HL-60 (cell line): Measurements from ENCODE around the gene ACCS.

Experiments used
- DNase-seq, 2 experiments: peaks; one replicate each; pipeline ENCODE4 v3.0.0-alpha.2; 2010 to 2020; ENCODE audit warnings: low read depth in 1 of 2, low spot score in 1 of 2
- H3K27ac ChIP-seq: fragments of 250-450 bp; sonication (Bioruptor Pico); replicated peaks from 2 replicates; pipeline ENCODE4 v1.5.1; 2020; ENCODE audit warnings: mild to moderate bottlenecking, moderate library complexity
- H3K27me3 ChIP-seq: fragments of 250-450 bp; sonication (Bioruptor Pico); 2 replicates; pipeline ENCODE4 v1.5.1; 2021; ENCODE audit warnings: mild to moderate bottlenecking, moderate library complexity; ENCODE audit not compliant: insufficient read depth, poor library complexity, severe bottlenecking
- H3K4me3 ChIP-seq: replicated peaks from 2 replicates; pipeline ENCODE4 v1.5.1; 2011; ENCODE audit warnings: mild to moderate bottlenecking, control low read depth, low read length; ENCODE audit not compliant: insufficient read depth
- GABPA ChIP-seq: IDR thresholded peaks from 2 replicates; pipeline ENCODE4 v1.6.1; 2012; ENCODE audit warnings: low read depth
- POLR2AphosphoS5 ChIP-seq: IDR thresholded peaks from 2 replicates; pipeline ENCODE4 v1.6.1; 2012; ENCODE audit warnings: low read depth
- SPI1 ChIP-seq: IDR thresholded peaks from 2 replicates; pipeline ENCODE4 v1.6.1; 2012; ENCODE audit warnings: low read depth, mild to moderate bottlenecking, borderline replicate concordance
- TF ChIP-seq, protein P1 (sequence below): IDR thresholded peaks from 2 replicates; pipeline ENCODE4 v1.6.1; 2012; ENCODE audit warnings: low read depth; ENCODE audit not compliant: insufficient replicate concordance
- TF ChIP-seq, protein P2 (sequence below): IDR thresholded peaks from one replicate; pipeline ENCODE4 v1.5.1; 2011; ENCODE audit warnings: low read length, control low read depth, inconsistent platforms; ENCODE audit not compliant: insufficient read depth

The ACCS gene

DNA sequence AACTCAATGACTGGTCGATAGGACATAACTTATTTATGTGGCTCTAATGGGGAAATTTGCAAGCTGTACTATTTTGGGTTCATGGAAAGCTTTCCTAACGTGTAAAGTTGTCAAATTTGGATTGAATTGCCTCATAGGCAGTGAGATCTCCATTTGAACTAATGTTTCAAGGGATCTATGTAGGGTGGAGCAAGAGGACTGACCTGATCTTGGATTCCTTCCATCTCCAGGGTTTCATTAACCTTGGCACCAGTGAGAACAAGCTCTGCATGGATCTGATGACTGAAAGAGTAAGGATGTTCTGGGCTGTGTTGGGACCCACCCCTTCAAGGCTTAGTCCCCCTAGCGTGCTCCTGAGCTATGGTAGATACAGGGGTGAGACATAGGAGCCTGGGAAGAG is 16.2 kb upstream of the ACCS start:
- Histone ChIP-seq H3K4me3 (no peak overlapping the region), H3K27ac (no peak overlapping the region), H3K27me3 (no peaks in the 10 kb centered on the region)
- DNase-seq: no peak
- TF ChIP-seq GABPA (no peak), SPI1 (no peak), POLR2AphosphoS5 (no peak)
- TF ChIP-seq, protein P1, sequence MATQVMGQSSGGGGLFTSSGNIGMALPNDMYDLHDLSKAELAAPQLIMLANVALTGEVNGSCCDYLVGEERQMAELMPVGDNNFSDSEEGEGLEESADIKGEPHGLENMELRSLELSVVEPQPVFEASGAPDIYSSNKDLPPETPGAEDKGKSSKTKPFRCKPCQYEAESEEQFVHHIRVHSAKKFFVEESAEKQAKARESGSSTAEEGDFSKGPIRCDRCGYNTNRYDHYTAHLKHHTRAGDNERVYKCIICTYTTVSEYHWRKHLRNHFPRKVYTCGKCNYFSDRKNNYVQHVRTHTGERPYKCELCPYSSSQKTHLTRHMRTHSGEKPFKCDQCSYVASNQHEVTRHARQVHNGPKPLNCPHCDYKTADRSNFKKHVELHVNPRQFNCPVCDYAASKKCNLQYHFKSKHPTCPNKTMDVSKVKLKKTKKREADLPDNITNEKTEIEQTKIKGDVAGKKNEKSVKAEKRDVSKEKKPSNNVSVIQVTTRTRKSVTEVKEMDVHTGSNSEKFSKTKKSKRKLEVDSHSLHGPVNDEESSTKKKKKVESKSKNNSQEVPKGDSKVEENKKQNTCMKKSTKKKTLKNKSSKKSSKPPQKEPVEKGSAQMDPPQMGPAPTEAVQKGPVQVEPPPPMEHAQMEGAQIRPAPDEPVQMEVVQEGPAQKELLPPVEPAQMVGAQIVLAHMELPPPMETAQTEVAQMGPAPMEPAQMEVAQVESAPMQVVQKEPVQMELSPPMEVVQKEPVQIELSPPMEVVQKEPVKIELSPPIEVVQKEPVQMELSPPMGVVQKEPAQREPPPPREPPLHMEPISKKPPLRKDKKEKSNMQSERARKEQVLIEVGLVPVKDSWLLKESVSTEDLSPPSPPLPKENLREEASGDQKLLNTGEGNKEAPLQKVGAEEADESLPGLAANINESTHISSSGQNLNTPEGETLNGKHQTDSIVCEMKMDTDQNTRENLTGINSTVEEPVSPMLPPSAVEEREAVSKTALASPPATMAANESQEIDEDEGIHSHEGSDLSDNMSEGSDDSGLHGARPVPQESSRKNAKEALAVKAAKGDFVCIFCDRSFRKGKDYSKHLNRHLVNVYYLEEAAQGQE: no peak
- TF ChIP-seq, protein P2, sequence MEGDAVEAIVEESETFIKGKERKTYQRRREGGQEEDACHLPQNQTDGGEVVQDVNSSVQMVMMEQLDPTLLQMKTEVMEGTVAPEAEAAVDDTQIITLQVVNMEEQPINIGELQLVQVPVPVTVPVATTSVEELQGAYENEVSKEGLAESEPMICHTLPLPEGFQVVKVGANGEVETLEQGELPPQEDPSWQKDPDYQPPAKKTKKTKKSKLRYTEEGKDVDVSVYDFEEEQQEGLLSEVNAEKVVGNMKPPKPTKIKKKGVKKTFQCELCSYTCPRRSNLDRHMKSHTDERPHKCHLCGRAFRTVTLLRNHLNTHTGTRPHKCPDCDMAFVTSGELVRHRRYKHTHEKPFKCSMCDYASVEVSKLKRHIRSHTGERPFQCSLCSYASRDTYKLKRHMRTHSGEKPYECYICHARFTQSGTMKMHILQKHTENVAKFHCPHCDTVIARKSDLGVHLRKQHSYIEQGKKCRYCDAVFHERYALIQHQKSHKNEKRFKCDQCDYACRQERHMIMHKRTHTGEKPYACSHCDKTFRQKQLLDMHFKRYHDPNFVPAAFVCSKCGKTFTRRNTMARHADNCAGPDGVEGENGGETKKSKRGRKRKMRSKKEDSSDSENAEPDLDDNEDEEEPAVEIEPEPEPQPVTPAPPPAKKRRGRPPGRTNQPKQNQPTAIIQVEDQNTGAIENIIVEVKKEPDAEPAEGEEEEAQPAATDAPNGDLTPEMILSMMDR: no peak

DNA sequence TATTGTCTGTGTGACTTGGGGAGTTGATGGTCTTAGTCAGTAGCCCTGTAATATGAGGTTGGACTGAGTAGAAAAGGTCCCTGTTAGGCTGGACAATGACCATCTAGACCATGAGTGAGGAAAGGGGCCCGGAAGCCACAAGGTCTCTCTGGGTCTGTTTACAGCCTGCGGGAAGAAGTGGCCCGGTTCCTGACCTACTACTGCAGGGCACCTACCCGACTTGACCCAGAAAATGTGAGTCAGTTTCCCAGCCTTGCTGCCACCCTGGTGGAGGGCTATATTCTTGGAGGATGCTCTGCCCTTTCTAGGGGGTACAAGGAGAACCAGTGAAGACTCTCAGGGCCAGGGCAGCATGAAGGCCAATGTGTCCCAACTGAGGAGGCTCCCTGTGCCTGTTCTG is 14.9 kb upstream of the ACCS start:
- Histone ChIP-seq H3K27me3 (no peaks in the 10 kb centered on the region), H3K4me3 (no peak overlapping the region), H3K27ac (no peak overlapping the region)

DNA sequence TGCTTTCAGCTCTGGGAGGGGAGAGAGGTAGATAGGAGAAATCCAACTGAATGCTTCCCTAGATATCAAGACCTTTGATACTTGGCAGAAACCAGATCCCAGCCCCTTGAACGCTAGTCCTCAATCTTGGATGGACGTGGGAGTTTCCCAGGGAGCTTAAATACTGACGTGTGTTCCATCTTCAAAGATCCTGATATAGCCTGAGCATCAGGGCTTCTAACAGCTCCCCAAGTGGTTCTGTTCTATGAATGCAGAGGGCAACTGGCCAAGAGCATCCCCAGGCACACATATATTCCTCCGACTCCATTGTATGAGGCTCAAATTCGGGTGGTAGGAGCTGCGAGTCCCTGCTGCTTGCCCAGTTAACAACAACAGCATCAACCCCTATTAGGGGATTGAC is 8.7 kb upstream of the ACCS start:
- no peak overlapping the region for H3K4me3 ChIP-seq
- peaks cover 3% of the 10 kb centered on the region for H3K27me3 ChIP-seq

More for the DNA sequence above, 14.9 kb upstream of the ACCS start:
- TF ChIP-seq POLR2AphosphoS5 (no peak), GABPA (no peak), SPI1 (no peak)
- TF ChIP-seq, protein P2: no peak
- TF ChIP-seq, protein P1: no peak
- no peak for DNase-seq

More for the DNA sequence above, 8.7 kb upstream of the ACCS start:
- no peak for DNase-seq
- no peak overlapping the region for H3K27ac ChIP-seq
- TF ChIP-seq GABPA (no peak), POLR2AphosphoS5 (no peak), SPI1 (no peak)
- TF ChIP-seq, protein P2: no peak
- TF ChIP-seq, protein P1: no peak
